Osteocyte (in vitro differentiated cells): ENCODE results near the gene PHEX. TPM values are rescaled to one million over a fixed set of nuclear protein-coding genes. Genes with fewer than 3 reads are reported as not detected.

ENCODE experiments used
- DNase-seq: peaks from one replicate; pipeline ENCODE4 v3.0.0; 2021; ENCODE audit warnings: mixed read lengths; ENCODE audit not compliant: unreplicated experiment; ENCODE audit errors: extremely low spot score
- H3K27ac Mint-ChIP-seq: one replicate; pipeline ENCODE4 v1.8.0; 2021; ENCODE audit warnings: mild to moderate bottlenecking, mixed read lengths; ENCODE audit not compliant: unreplicated experiment
- H3K27me3 Mint-ChIP-seq: one replicate; pipeline ENCODE4 v1.8.0; 2021; ENCODE audit warnings: mixed read lengths; ENCODE audit not compliant: unreplicated experiment
- H3K36me3 Mint-ChIP-seq: one replicate; pipeline ENCODE4 v1.8.0; 2021; ENCODE audit warnings: mixed read lengths; ENCODE audit not compliant: unreplicated experiment
- H3K4me1 Mint-ChIP-seq: one replicate; pipeline ENCODE4 v1.8.0; 2021; ENCODE audit warnings: mixed read lengths; ENCODE audit not compliant: unreplicated experiment
- H3K4me3 Mint-ChIP-seq: one replicate; pipeline ENCODE4 v1.8.0; 2021; ENCODE audit warnings: mild to moderate bottlenecking, moderate library complexity, mixed read lengths; ENCODE audit not compliant: unreplicated experiment
- H3K9me3 Mint-ChIP-seq: one replicate; pipeline ENCODE4 v1.8.0; 2021; ENCODE audit warnings: mixed read lengths; ENCODE audit not compliant: unreplicated experiment
- CTCF ChIP-seq: fragments of 200-600 bp; sonication (generic); IDR thresholded peaks from 2 replicates; pipeline ENCODE4 v1.5.0; 2021; ENCODE audit warnings: antibody characterized with exemption, mild to moderate bottlenecking, moderate library complexity
- total RNA-seq: library from RNA; stranded (reverse); gene quantifications from 2 replicates; pipeline ENCODE4 v1.2.1, GENCODE V29; 2021

The PHEX gene
- total RNA-seq, 1 donor from 2014 or later: 1.6 TPM

GRCh38 chrX:22012051-22012450 lies 20.1 kb upstream of the PHEX start:
- Mint-ChIP-seq H3K27me3 (no peaks in the 10 kb centered on the region), H3K4me3 (no peak overlapping the region), H3K4me1 (no peaks in the 10 kb centered on the region), H3K9me3 (peaks cover 4% of the 10 kb centered on the region), H3K36me3 (peaks cover 6% of the 10 kb centered on the region), H3K27ac (no peak overlapping the region)
- no peak for DNase-seq
- no peak for TF ChIP-seq CTCF

GRCh38 chrX:22012931-22013330 lies 19.2 kb upstream of the PHEX start:
- Mint-ChIP-seq H3K9me3 (peaks cover 4% of the 10 kb centered on the region), H3K4me1 (no peaks in the 10 kb centered on the region), H3K36me3 (peaks cover 6% of the 10 kb centered on the region), H3K4me3 (no peak overlapping the region), H3K27me3 (no peaks in the 10 kb centered on the region), H3K27ac (no peak overlapping the region)
- TF ChIP-seq CTCF: no peak
- DNase-seq: no peak

- Mint-ChIP-seq H3K4me3 (no peak overlapping the region), H3K36me3 (no peaks in the 10 kb centered on the region), H3K9me3 (no peaks in the 10 kb centered on the region), H3K27ac (no peak overlapping the region), H3K27me3 (no peaks in the 10 kb centered on the region), H3K4me1 (no peaks in the 10 kb centered on the region)
- TF ChIP-seq CTCF: no peak
- DNase-seq: no peak
These were observed 16.9 kb upstream of the PHEX start for GRCh38 chrX:22015139-22015750.

- Mint-ChIP-seq H3K4me1 (no peaks in the 10 kb centered on the region), H3K4me3 (no peak overlapping the region), H3K27ac (no peak overlapping the region), H3K36me3 (no peaks in the 10 kb centered on the region), H3K27me3 (no peaks in the 10 kb centered on the region), H3K9me3 (peaks cover 3% of the 10 kb centered on the region)
- TF ChIP-seq CTCF: no peak
- no peak for DNase-seq
These were observed 10.3 kb upstream of the PHEX start for GRCh38 chrX:22021751-22022324.

- H3K4me1 Mint-ChIP-seq: no peaks in the 10 kb centered on the region
- no peaks in the 10 kb centered on the region for H3K36me3 Mint-ChIP-seq
These were observed 7.5 kb upstream of the PHEX start for GRCh38 chrX:22024577-22024976.

More at GRCh38 chrX:22024577-22024976, 7.5 kb upstream of the PHEX start:
- no peak overlapping the region for H3K4me3 Mint-ChIP-seq
- no peak for DNase-seq
- no peaks in the 10 kb centered on the region for H3K27me3 Mint-ChIP-seq
- H3K9me3 Mint-ChIP-seq: peaks cover 3% of the 10 kb centered on the region
- no peak for TF ChIP-seq CTCF
- no peak overlapping the region for H3K27ac Mint-ChIP-seq
